ENCODE data around the gene ASXL2. TPM values are rescaled to one million over a fixed set of nuclear protein-coding genes. Genes with fewer than 3 reads are reported as not detected.

The ASXL2 gene
- total and polyA plus RNA-seq, 4 experiments from 2014 or later: 6.3 to 63.6 (median 33.1) TPM

- Mint-ChIP-seq H3K27ac (peak overlapping the region; percentile 92 to 98 (median 94)), H3K9me3 (no peaks in the 10 kb centered on the region), H3K27me3 (no peaks in the 10 kb centered on the region), H3K36me3 (peaks cover 36 to 42% of the 10 kb centered on the region in 2 donors), H3K4me1 (peaks cover 63 to 91% (median 76%) of the 10 kb centered on the region in 4 donors), H3K4me3 (peak overlapping the region; percentile 81 to 94 (median 90))
- Histone ChIP-seq H3K4me3 (ENCODE audit: low read length in 2 of 2) (peak overlapping the region in 1 of 2 donors; percentile 48), H3K9me3 (ENCODE audit: control insufficient read depth in 1 of 2, low read length in 2 of 2) (no peaks in the 10 kb centered on the region), H3K27me3 (ENCODE audit: insufficient read depth, low read length) (no peaks in the 10 kb centered on the region), H3K36me3 (ENCODE audit: insufficient read depth, low read length) (peaks cover 11% of the 10 kb centered on the region), H3K27ac (ENCODE audit: low read depth, low read length) (peak overlapping the region; percentile 68), H3K4me1 (ENCODE audit: insufficient read depth, low read length) (peaks cover 95% of the 10 kb centered on the region)
- intact Hi-C loops (cut with micrococcal nuclease): loop anchor here (1.0 to 5.0 kb wide), 3 partner anchors 33 to 84 kb away; partner anchors contain the start of gene ASXL2
- peak; percentile 54 to 66 (median 55) for DNase-seq
- ChIA-PET CTCF (ENCODE audit: partially characterized antibody) (interaction anchor here (0.9 to 4.0 kb wide), 6 partner anchors 28 to 187 kb away, joined by 3 to 37 read pairs (median 3); partner anchors contain the start of gene ASXL2), POLR2A (ENCODE audit: partially characterized antibody) (interaction anchor here (0.8 to 2.8 kb wide), 12 partner anchors 9 to 84 kb away, joined by 3 to 12 read pairs (median 4); partner anchors contain the start of gene ASXL2)
Observed at GRCh38 chr2:25794544-25795276, 83.6 kb downstream of the ASXL2 start.

DNA sequence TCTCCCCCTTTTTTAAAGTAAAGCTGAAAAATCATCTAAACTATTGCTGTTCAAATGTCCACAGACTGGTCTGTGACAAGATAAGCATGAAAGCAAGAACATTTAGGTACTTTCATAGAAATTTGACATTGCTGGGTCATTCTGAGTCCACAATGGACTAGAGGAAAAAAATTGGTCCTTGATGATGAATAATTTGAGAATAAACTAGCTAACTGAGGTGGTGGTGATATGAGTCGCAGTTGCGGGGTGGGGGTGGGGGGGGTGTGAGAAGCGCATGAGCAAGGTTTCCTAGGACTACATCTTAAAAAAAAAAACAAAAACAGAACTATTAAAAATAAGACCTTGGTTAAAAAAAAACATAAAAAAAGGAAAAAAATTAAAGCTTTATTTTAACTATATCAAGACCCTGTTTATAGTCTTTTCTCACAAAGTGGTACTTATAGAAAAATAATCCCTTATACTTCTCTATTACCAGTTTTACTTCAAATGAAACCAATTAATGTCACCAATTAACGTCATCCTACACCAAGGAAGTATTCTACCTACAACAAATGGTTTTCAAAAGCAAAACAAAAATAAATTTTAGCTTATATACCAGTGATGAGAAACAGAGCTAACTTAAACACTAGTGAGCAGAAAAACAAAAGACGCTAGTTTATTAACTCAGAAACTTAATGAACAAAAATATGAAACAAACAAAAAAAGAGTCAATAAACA lies 88.1 kb downstream of the ASXL2 start:
- peak overlapping the region; percentile 19 to 87 (median 38) for H3K27ac Mint-ChIP-seq
- Histone ChIP-seq H3K4me1 (ENCODE audit: insufficient read depth, low read length) (peaks cover 77% of the 10 kb centered on the region), H3K27me3 (ENCODE audit: insufficient read depth, low read length) (no peaks in the 10 kb centered on the region), H3K27ac (ENCODE audit: low read depth, low read length) (peak overlapping the region; percentile 13), H3K4me3 (ENCODE audit: low read length in 2 of 2) (peak overlapping the region in 1 of 2 donors; percentile 11), H3K9me3 (ENCODE audit: control insufficient read depth in 1 of 2, low read length in 2 of 2) (no peaks in the 10 kb centered on the region), H3K36me3 (ENCODE audit: insufficient read depth, low read length) (no peaks in the 10 kb centered on the region)
- peak overlapping the region; percentile 59 to 83 (median 76) for H3K4me3 Mint-ChIP-seq
- peaks cover 8 to 21% of the 10 kb centered on the region in 2 donors for H3K36me3 Mint-ChIP-seq
- ChIA-PET POLR2A (ENCODE audit: partially characterized antibody) (interaction anchor here (0.6 to 1.4 kb wide), 4 partner anchors 10 to 1863 kb away, joined by 3 to 5 read pairs (median 4); no protein-coding TSS in a partner anchor), CTCF (ENCODE audit: partially characterized antibody) (interaction anchor here (1.2 to 2.5 kb wide), 4 partner anchors 11 to 63 kb away, joined by 4 to 12 read pairs (median 5); no protein-coding TSS in a partner anchor)
- no peaks in the 10 kb centered on the region for H3K27me3 Mint-ChIP-seq
- peaks cover 42 to 72% (median 58%) of the 10 kb centered on the region in 4 donors for H3K4me1 Mint-ChIP-seq
- peak in 4 of 5 donors; percentile 4 to 26 (median 18) for DNase-seq
- H3K9me3 Mint-ChIP-seq: no peaks in the 10 kb centered on the region
- intact Hi-C loops (cut with micrococcal nuclease): loop anchor here (5.0 kb wide), 1 partner anchor 37 kb away; no protein-coding TSS in a partner anchor

GRCh38 chr2:25788457-25788856 lies 89.8 kb downstream of the ASXL2 start:
- POLR2A ChIA-PET (ENCODE audit: partially characterized antibody): interaction anchor here (0.8 to 1.2 kb wide), 2 partner anchors 19 to 65 kb away, joined by 3 read pairs; no protein-coding TSS in a partner anchor
- Mint-ChIP-seq H3K27me3 (no peaks in the 10 kb centered on the region), H3K9me3 (no peaks in the 10 kb centered on the region), H3K27ac (peak overlapping the region in 2 of 7 donors; percentile 25 to 58), H3K4me1 (peaks cover 32 to 58% (median 49%) of the 10 kb centered on the region in 4 donors), H3K4me3 (peak overlapping the region in 7 of 8 donors; percentile 1 to 65 (median 30)), H3K36me3 (peaks cover 13 to 21% of the 10 kb centered on the region in 2 donors)
- CTCF ChIA-PET (ENCODE audit: partially characterized antibody): interaction anchor here (1.2 to 2.5 kb wide), 2 partner anchors 13 to 15 kb away, joined by 3 to 12 read pairs; no protein-coding TSS in a partner anchor
- H3K27ac ChIP-seq (ENCODE audit: low read depth, low read length): no peak overlapping the region
- H3K27me3 ChIP-seq (ENCODE audit: insufficient read depth, low read length): no peaks in the 10 kb centered on the region
- intact Hi-C loops (cut with micrococcal nuclease): no loop called here
- no peak for DNase-seq
- H3K4me1 ChIP-seq (ENCODE audit: insufficient read depth, low read length): peaks cover 60% of the 10 kb centered on the region
- no peak overlapping the region for H3K4me3 ChIP-seq (ENCODE audit: low read length in 2 of 2)
- H3K36me3 ChIP-seq (ENCODE audit: insufficient read depth, low read length): no peaks in the 10 kb centered on the region
- H3K9me3 ChIP-seq (ENCODE audit: control insufficient read depth in 1 of 2, low read length in 2 of 2): no peaks in the 10 kb centered on the region

DNA sequence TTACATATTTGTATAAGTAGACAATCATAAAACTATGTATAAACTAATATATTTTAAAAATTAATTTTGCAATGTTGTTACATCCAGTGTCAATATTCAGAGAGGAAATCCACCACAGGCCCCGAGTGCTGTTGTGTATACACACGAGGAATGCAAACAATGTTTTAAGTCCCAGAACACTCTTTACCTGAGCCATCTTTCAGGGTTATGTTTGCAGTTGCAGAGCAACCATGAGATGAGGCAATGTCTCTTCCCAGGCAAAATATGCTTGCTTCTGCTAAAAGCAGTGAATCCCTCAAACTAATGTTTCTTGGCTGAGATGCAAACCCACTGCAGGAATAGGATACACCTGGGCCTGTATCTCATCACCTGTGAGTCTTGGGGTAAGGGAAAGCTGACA lies 91.3 kb downstream of the ASXL2 start:
- Mint-ChIP-seq H3K27ac (peak overlapping the region in 1 of 7 donors; percentile 48), H3K4me1 (peaks cover 28 to 49% (median 44%) of the 10 kb centered on the region in 4 donors), H3K4me3 (no peak overlapping the region), H3K27me3 (no peaks in the 10 kb centered on the region), H3K9me3 (no peaks in the 10 kb centered on the region), H3K36me3 (peaks cover 16 to 26% of the 10 kb centered on the region in 2 donors)
- ChIA-PET POLR2A (ENCODE audit: partially characterized antibody) (no interaction called here), CTCF (ENCODE audit: partially characterized antibody) (no interaction called here)
- Histone ChIP-seq H3K9me3 (ENCODE audit: control insufficient read depth in 1 of 2, low read length in 2 of 2) (no peaks in the 10 kb centered on the region), H3K27me3 (ENCODE audit: insufficient read depth, low read length) (no peaks in the 10 kb centered on the region), H3K4me3 (ENCODE audit: low read length in 2 of 2) (no peak overlapping the region), H3K27ac (ENCODE audit: low read depth, low read length) (no peak overlapping the region), H3K36me3 (ENCODE audit: insufficient read depth, low read length) (no peaks in the 10 kb centered on the region), H3K4me1 (ENCODE audit: insufficient read depth, low read length) (peaks cover 46% of the 10 kb centered on the region)
- no peak for DNase-seq
- intact Hi-C loops (cut with micrococcal nuclease): no loop called here

DNA sequence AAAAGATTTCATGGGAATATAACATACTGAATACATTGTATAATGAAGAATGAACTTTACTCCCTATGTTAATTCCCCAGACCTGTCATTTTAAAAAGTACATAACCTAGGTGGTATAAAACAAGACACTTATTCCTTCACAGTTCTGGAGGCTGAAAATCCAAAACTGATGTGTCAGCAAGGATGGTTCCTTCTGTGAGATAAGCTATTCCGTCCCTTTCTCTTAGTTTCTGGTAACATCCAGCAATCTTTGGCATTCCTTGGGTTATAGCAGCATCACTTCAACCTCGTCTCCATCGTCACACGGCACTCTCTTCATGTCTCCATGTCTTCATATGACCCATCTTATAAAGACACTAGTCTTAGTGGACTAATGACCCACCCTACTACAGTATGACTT lies 93.9 kb downstream of the ASXL2 start:
- Histone ChIP-seq H3K4me1 (ENCODE audit: insufficient read depth, low read length) (peaks cover 21% of the 10 kb centered on the region), H3K9me3 (ENCODE audit: control insufficient read depth in 1 of 2, low read length in 2 of 2) (no peaks in the 10 kb centered on the region), H3K36me3 (ENCODE audit: insufficient read depth, low read length) (no peaks in the 10 kb centered on the region), H3K27ac (ENCODE audit: low read depth, low read length) (no peak overlapping the region), H3K4me3 (ENCODE audit: low read length in 2 of 2) (no peak overlapping the region), H3K27me3 (ENCODE audit: insufficient read depth, low read length) (no peaks in the 10 kb centered on the region)
- H3K9me3 Mint-ChIP-seq: no peaks in the 10 kb centered on the region
- no peaks in the 10 kb centered on the region for H3K27me3 Mint-ChIP-seq
- peaks cover 10 to 22% of the 10 kb centered on the region in 2 donors for H3K36me3 Mint-ChIP-seq
- ChIA-PET POLR2A (ENCODE audit: partially characterized antibody) (interaction anchor here (0.9 to 1.7 kb wide), 2 partner anchors 11 to 20 kb away, joined by 4 read pairs; no protein-coding TSS in a partner anchor), CTCF (ENCODE audit: partially characterized antibody) (interaction anchor here (0.6 kb wide), 1 partner anchor 10 kb away, joined by 3 read pairs; no protein-coding TSS in a partner anchor)
- H3K27ac Mint-ChIP-seq: peak overlapping the region in 4 of 7 donors; percentile 4 to 47 (median 6)
- no peak overlapping the region for H3K4me3 Mint-ChIP-seq
- DNase-seq: no peak
- intact Hi-C loops (cut with micrococcal nuclease): no loop called here
- H3K4me1 Mint-ChIP-seq: peaks cover 17 to 27% (median 25%) of the 10 kb centered on the region in 4 donors

DNA sequence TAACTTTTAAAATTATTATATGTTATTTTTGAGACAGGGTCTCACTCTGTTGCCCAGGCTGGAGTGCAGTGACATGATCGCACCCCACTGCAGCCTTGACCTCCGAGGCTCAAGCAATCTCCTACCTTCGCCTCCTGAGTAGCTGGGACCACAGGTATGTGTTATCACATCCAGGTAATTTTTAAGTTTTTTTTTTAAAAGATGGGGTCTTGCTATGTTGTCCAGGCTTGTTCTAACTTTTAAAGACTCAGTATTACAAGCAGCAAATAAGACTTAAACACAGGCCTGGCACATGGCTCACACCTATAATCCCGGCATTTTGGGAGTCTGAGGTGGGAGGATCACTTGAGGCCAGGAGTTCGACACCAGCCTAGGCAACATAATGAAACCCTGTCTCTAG lies 101.2 kb downstream of the ASXL2 start:
- POLR2A ChIA-PET (ENCODE audit: partially characterized antibody): no interaction called here
- Mint-ChIP-seq H3K9me3 (no peaks in the 10 kb centered on the region), H3K4me3 (no peak overlapping the region)

More for the DNA sequence above, 101.2 kb downstream of the ASXL2 start:
- peaks cover 14 to 16% of the 10 kb centered on the region in 2 donors for H3K36me3 Mint-ChIP-seq
- H3K36me3 ChIP-seq (ENCODE audit: insufficient read depth, low read length): peaks cover 4% of the 10 kb centered on the region
- no peak for DNase-seq
- H3K9me3 ChIP-seq (ENCODE audit: control insufficient read depth in 1 of 2, low read length in 2 of 2): no peaks in the 10 kb centered on the region
- no peak overlapping the region for H3K4me3 ChIP-seq (ENCODE audit: low read length in 2 of 2)
- H3K27ac Mint-ChIP-seq: no peak overlapping the region
- no peaks in the 10 kb centered on the region for H3K4me1 ChIP-seq (ENCODE audit: insufficient read depth, low read length)
- intact Hi-C loops (cut with micrococcal nuclease): no loop called here
- no peaks in the 10 kb centered on the region for H3K27me3 ChIP-seq (ENCODE audit: insufficient read depth, low read length)
- CTCF ChIA-PET (ENCODE audit: partially characterized antibody): no interaction called here
- no peaks in the 10 kb centered on the region for H3K27me3 Mint-ChIP-seq
- peaks cover 0 to 12% (median 4%) of the 10 kb centered on the region in 4 donors for H3K4me1 Mint-ChIP-seq
- no peak overlapping the region for H3K27ac ChIP-seq (ENCODE audit: low read depth, low read length)

Data from CD4-positive, alpha-beta memory T cell (primary cell).